Ovary (tissue), 9 donors: ENCODE data around the gene ATP6V1F. TPM values are rescaled to one million over a fixed set of nuclear protein-coding genes. Genes with fewer than 3 reads are reported as not detected.

Source experiments
- DNase-seq, 5 donors: peaks; one replicate each; pipeline ENCODE4 v3.0.0-alpha.2; 2019 to 2020
- H3K27ac ChIP-seq, 2 donors: fragments of 200-600 bp; one replicate each; pipeline versions ENCODE4 v1.5.1 to v1.8.0; 2019 to 2022
- H3K27me3 ChIP-seq: fragments of 200-600 bp; one replicate; pipeline ENCODE4 v1.8.0; 2022
- H3K36me3 ChIP-seq: fragments of 200-600 bp; sonication (generic); one replicate; pipeline ENCODE4 v1.5.1; 2019
- H3K4me1 ChIP-seq: one replicate; pipeline ENCODE4 v1.8.1; 2013; ENCODE audit warnings: mild to moderate bottlenecking, moderate library complexity; ENCODE audit not compliant: insufficient read depth
- H3K4me3 ChIP-seq: fragments of 200-600 bp; sonication (generic); one replicate; pipeline ENCODE4 v1.5.1; 2017
- H3K9me3 ChIP-seq, 2 donors: fragments of 200-600 bp in 1 of 2; sonication (generic) in 1 of 2; one replicate each; pipeline versions ENCODE4 v1.5.1 to v1.8.1; 2013 to 2019; ENCODE audit warnings: mild to moderate bottlenecking in 1 of 2, moderate library complexity in 1 of 2
- EP300 ChIP-seq: sonication (generic); formaldehyde crosslinking; IDR thresholded peaks from one replicate; pipeline ENCODE4 v1.6.1; 2017; ENCODE audit warnings: antibody characterized with exemption
- POLR2A ChIP-seq: fragments of 450-650 bp; IDR thresholded peaks from one replicate; pipeline ENCODE4 v1.6.1; 2017; ENCODE audit warnings: antibody characterized with exemption, mild to moderate bottlenecking, moderate library complexity
- WGBS, 3 donors: extraction: QIAGEN DNeasy Blood & Tissue Kit in 1 of 3; methylation state at CpG; one replicate each; pipeline versions ENCODE4 v1.1.5 to v1.1.7; 2013 to 2017; 5-methylcytosine and 5-hydroxymethylcytosine counted together
- intact Hi-C, 4 donors: fragments of 100-400 bp; cut with DNase I; formaldehyde crosslinking; loops; one replicate each; pipeline versions ENCODE4 v1.11.0 to v1.15.1; 2022 to 2023
- polyA plus RNA-seq, 2 donors: library from polyadenylated mRNA; stranded (reverse); fragments of 200-250 nt in 1 of 2; fragments of 350-450 nt in 1 of 2; fragmentation: Illumina TruSeq in 1 of 2; extraction: RNeasy Lipid Tissue Mini Kit (QIAGEN cat#74804) in 1 of 2; gene quantifications; one replicate each; pipeline ENCODE4 v1.2.3, GENCODE V29; 2013 to 2014
- total RNA-seq, 7 donors: library from RNA; depleted of rRNA in 2 of 7; stranded (reverse); fragments of >200 nt in 2 of 7; fragmentation: NEBNext Ultra II Directional in 3 of 7; extraction: Animal tissue kit (Norgen Biotek cat#: 25700) in 3 of 7; gene quantifications; one replicate each; pipeline versions ENCODE4 v1.1.0 to v1.2.4, GENCODE V29; 2016 to 2023
- TF ChIP-seq, protein P1 (sequence below), 3 donors: fragments of 450-650 bp in 2 of 3; fragments of 200-600 bp in 1 of 3; IDR thresholded peaks; one replicate each; pipeline versions ENCODE4 v1.5.1 to v1.8.0; 2016 to 2022; ENCODE audit warnings: antibody characterized with exemption in 3 of 3, mild to moderate bottlenecking in 1 of 3
- donor health status: DM: no; HTN: no; CAD: no; lungs with moderate emphysema.
- donor health status: DM: no; HTN: no; CAD: no.
- donor health status: Bipolar disorder and iron deficiency.
- donor health status: DM: yes; HTN: yes; CAD: no.
- donor health status: DM: no; HTN: no; CAD: no.
- donor health status: DM: yes; HTN: yes; CAD: no.

Gene ATP6V1F
- total and polyA plus RNA-seq, 9 donors = 57.3 to 128 (median 85.4) TPM

DNA sequence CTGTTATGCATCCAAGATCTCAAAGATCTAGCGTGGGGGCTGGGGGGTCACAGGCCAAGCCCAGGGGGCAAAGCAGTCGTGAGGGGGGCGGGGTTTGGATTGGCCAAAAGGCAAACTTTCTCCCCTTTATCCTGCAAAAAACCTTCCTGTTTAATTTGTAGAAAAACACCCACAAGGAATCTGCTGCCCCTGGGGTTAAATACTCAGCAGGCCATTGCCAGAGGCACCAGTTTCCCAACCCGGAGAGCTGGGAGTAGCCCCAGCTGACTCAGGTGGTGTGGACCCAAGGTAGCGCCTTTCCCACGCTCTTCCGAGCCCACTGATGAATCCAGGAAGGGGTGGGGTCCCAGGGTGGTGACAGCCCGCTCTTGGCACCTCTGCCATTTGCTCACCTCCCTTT lies 26.5 kb downstream of the ATP6V1F start:
- TF ChIP-seq, protein P1, sequence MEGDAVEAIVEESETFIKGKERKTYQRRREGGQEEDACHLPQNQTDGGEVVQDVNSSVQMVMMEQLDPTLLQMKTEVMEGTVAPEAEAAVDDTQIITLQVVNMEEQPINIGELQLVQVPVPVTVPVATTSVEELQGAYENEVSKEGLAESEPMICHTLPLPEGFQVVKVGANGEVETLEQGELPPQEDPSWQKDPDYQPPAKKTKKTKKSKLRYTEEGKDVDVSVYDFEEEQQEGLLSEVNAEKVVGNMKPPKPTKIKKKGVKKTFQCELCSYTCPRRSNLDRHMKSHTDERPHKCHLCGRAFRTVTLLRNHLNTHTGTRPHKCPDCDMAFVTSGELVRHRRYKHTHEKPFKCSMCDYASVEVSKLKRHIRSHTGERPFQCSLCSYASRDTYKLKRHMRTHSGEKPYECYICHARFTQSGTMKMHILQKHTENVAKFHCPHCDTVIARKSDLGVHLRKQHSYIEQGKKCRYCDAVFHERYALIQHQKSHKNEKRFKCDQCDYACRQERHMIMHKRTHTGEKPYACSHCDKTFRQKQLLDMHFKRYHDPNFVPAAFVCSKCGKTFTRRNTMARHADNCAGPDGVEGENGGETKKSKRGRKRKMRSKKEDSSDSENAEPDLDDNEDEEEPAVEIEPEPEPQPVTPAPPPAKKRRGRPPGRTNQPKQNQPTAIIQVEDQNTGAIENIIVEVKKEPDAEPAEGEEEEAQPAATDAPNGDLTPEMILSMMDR (IDR thresholded peaks at IDR 0.05) = no peak
- TF ChIP-seq POLR2A (no peak), EP300 (no peak)
- Histone ChIP-seq H3K4me3 (no peak overlapping the region), H3K9me3 (no peaks in the 10 kb centered on the region), H3K4me1 (no peaks in the 10 kb centered on the region), H3K27me3 (no peaks in the 10 kb centered on the region), H3K27ac (no peak overlapping the region), H3K36me3 (no peaks in the 10 kb centered on the region)
- WGBS, 3 donors = 64 to 69% (median 64%) methylated on average over 8 of the region's 8 CpGs
- intact Hi-C loops = loop anchor here in 1 of 4 donors (10.0 kb wide), 1 partner anchor 414 kb away; the partner anchor contains the start of gene METTL2B
- no peak for DNase-seq

DNA sequence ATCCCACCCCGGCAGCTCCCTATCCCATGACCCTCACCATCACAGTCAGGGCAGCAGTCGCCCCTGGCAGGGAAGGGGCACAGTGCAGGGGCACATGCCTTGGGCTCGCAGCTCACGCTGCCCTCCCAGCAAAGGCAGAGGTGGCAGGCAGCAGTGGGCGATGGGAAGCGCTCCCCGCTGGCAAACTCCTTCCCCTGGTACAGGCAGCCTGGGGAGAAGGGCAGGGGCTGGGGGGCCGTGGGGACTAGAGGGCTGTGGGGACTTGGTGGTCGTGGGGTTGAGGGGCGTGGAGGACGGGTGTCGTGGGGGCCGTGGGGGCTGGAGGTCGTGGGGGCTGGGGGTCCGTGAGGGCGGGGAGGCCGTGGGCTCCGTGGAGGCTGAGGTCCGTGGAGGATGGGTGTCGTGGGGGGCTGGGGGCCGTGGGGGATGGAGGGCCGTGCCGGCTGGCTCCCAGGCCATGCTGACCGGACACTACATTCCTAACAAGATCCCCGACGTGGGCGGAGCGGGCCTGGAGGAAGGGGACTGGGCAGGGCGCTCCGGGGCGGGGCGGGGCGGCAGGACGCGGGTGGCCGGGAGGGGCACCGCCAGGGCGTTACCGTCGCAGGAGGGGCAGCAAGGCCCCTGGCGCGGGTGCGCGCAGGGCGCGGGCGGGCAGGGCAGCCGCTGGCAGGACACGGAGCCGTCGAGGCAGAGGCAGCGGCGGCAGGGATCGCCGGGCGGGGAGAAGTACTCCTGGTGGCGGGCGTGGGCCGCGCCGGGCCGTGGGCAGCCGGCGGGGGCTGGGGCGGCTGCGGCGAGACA lies 27.9 kb downstream of the ATP6V1F start:
- intact Hi-C loops = no loop called here
- no peak for TF ChIP-seq EP300
- no peak for TF ChIP-seq POLR2A
- TF ChIP-seq, protein P1 (IDR thresholded peaks at IDR 0.05) = no peak
- 13 to 33% (median 15%) methylated on average over 56 to 67 of the region's 67 CpGs for WGBS, 3 donors
- no peaks in the 10 kb centered on the region for H3K9me3 ChIP-seq
- no peaks in the 10 kb centered on the region for H3K36me3 ChIP-seq
- no peaks in the 10 kb centered on the region for H3K4me1 ChIP-seq
- no peaks in the 10 kb centered on the region for H3K27me3 ChIP-seq
- H3K27ac ChIP-seq = no peak overlapping the region
- peak in 2 of 5 donors; percentile 15 to 32 for DNase-seq
- H3K4me3 ChIP-seq = no peak overlapping the region

DNA sequence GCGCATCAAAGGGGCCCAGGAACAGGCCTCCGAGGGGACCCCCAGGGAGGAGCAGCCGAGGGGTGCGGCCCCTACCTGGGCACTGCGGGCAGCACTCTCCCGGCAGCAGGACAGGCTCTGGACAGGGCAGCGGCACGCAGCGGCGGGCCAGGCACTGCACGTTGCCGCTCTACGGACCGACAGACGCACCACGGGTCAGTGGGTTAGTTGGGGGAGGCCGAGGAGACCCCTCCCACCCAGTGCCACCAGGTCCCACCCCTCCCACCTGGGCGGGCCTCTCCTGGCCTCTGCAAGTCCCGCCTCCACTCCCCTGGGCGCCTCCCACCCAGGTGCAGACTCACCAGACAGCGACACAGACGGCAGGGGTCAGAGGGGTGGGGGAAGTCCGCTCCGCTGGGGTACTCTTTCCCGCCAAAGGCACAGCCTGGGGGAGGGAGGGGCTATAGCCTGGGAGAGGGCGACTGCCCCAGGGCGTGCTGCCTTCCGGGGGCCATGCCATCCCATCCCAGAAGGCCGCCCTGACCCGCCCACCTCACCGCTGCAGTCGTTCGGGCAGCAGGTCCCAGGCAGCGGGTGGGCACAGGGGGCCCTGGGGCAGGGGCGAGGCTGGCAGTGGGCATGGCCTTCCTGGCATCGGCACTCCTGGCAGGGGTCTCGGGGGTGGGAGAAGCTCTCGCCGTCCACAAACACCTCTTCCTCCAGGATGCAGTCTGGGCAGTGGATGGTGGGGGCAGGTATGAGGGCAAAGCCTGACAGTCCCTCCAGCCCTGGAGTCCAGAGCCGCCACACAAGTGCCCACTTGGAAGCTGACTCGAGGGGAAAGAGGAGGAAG lies 28.7 kb downstream of the ATP6V1F start:
- Histone ChIP-seq H3K36me3 (no peaks in the 10 kb centered on the region), H3K27ac (no peak overlapping the region), H3K4me3 (no peak overlapping the region), H3K4me1 (no peaks in the 10 kb centered on the region), H3K27me3 (no peaks in the 10 kb centered on the region), H3K9me3 (no peaks in the 10 kb centered on the region)
- peak in 2 of 5 donors; percentile 13 to 31 for DNase-seq
- WGBS, 3 donors = 27 to 40% (median 30%) methylated on average over 40 to 41 of the region's 41 CpGs
- TF ChIP-seq EP300 = no peak
- TF ChIP-seq POLR2A = no peak
- TF ChIP-seq, protein P1 (IDR thresholded peaks at IDR 0.05) = no peak
- intact Hi-C loops = no loop called here

DNA sequence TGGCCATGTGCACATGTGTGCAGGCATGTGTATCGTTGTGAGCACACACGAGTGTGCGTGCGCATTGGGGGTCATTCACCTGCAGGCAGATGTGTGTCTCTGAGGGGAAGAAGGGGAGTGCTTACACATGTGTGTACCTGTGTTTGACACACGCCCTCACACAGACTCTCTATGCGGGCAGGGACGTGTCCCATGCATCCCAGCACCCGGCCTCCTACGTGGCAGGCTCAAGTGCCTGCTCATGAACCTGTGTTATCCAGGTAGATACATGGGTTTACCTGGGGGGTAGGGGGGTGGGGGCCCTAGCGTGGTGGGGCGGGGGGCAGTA lies 29.2 kb downstream of the ATP6V1F start:
- H3K27ac ChIP-seq = no peak overlapping the region
- 79 to 88% (median 86%) methylated on average over 11 of the region's 11 CpGs for WGBS, 3 donors
- intact Hi-C loops = no loop called here
- H3K36me3 ChIP-seq = no peaks in the 10 kb centered on the region
- H3K27me3 ChIP-seq = no peaks in the 10 kb centered on the region
- H3K4me1 ChIP-seq = no peaks in the 10 kb centered on the region
- TF ChIP-seq POLR2A (no peak), EP300 (no peak)
- TF ChIP-seq, protein P1 (IDR thresholded peaks at IDR 0.05) = no peak
- H3K9me3 ChIP-seq = no peaks in the 10 kb centered on the region
- peak in 1 of 5 donors; percentile 8 for DNase-seq
- no peak overlapping the region for H3K4me3 ChIP-seq
